GM23338 (cell line): ENCODE results near the gene KIF27. TPM values are rescaled to one million over a fixed set of nuclear protein-coding genes. Genes with fewer than 3 reads are reported as not detected.

ENCODE experiments used
- ATAC-seq: fragments of 200-7000 bp; cut with Tn5 transposase; 3 replicates; pipeline ENCODE4 v1.9.1; 2020
- DNase-seq: peaks from one replicate; pipeline ENCODE4 v3.0.0-alpha.2; 2015; ENCODE audit warnings: low spot score
- H2AFZ ChIP-seq: fragments of 200-600 bp; sonication (generic); 2 replicates; pipeline ENCODE4 v1.8.0; 2016; ENCODE audit warnings: antibody characterized with exemption, mild to moderate bottlenecking, moderate library complexity
- H3F3A ChIP-seq: fragments of 200-600 bp; sonication (generic); replicated peaks from 2 replicates; pipeline ENCODE4 v1.8.0; 2017; ENCODE audit warnings: antibody characterized with exemption, mixed run types, low read depth
- H3K27ac ChIP-seq: fragments of 200-600 bp; sonication (generic); 2 replicates; pipeline ENCODE4 v1.6.1; 2016; ENCODE audit warnings: low read depth
- H3K27me3 ChIP-seq: fragments of 200-600 bp; sonication (generic); 2 replicates; pipeline ENCODE4 v1.8.0; 2016; ENCODE audit warnings: mild to moderate bottlenecking, mixed run types, moderate library complexity; ENCODE audit not compliant: insufficient read depth
- H3K36me3 ChIP-seq: fragments of 200-600 bp; sonication (generic); 2 replicates; pipeline ENCODE4 v1.8.0; 2016; ENCODE audit warnings: mild to moderate bottlenecking; ENCODE audit not compliant: insufficient read depth
- H3K4me1 ChIP-seq: fragments of 200-600 bp; sonication (generic); 2 replicates; pipeline ENCODE4 v1.8.0; 2016; ENCODE audit warnings: mild to moderate bottlenecking, moderate library complexity; ENCODE audit not compliant: insufficient read depth
- H3K4me2 ChIP-seq: fragments of 200-600 bp; sonication (generic); 2 replicates; pipeline ENCODE4 v1.7.1; 2017; ENCODE audit warnings: mixed run types
- H3K4me3 ChIP-seq: fragments of 200-600 bp; sonication (generic); 2 replicates; pipeline ENCODE4 v1.6.1; 2016; ENCODE audit warnings: mixed run types
- H3K79me2 ChIP-seq: fragments of 200-600 bp; sonication (generic); replicated peaks from 2 replicates; pipeline ENCODE4 v1.8.0; 2017; ENCODE audit warnings: mild to moderate bottlenecking; ENCODE audit not compliant: insufficient read depth
- H3K9me2 ChIP-seq: fragments of 200-600 bp; sonication (generic); 2 replicates; pipeline ENCODE4 v1.8.0; 2017; ENCODE audit not compliant: insufficient read depth
- H4K20me1 ChIP-seq: fragments of 200-600 bp; sonication (generic); replicated peaks from 2 replicates; pipeline ENCODE4 v1.8.0; 2017; ENCODE audit warnings: mild to moderate bottlenecking; ENCODE audit not compliant: insufficient read depth
- H3K27ac Mint-ChIP-seq: 2 replicates; pipeline ENCODE4 v1.8.0; 2020; ENCODE audit warnings: inconsistent platforms, mild to moderate bottlenecking, moderate library complexity, mixed read lengths
- H3K27me3 Mint-ChIP-seq: 3 replicates; pipeline ENCODE4 v1.8.0; 2022; ENCODE audit warnings: low read depth, mild to moderate bottlenecking, moderate library complexity, mixed read lengths, inconsistent platforms; ENCODE audit not compliant: insufficient read depth, poor library complexity
- H3K36me3 Mint-ChIP-seq: 3 replicates; pipeline ENCODE4 v1.8.0; 2021; ENCODE audit warnings: low read depth, mild to moderate bottlenecking, inconsistent platforms, moderate library complexity, mixed read lengths
- H3K4me1 Mint-ChIP-seq: 3 replicates; pipeline ENCODE4 v1.8.0; 2020; ENCODE audit warnings: mild to moderate bottlenecking, inconsistent platforms, mixed read lengths
- H3K4me3 Mint-ChIP-seq: 3 replicates; pipeline ENCODE4 v1.8.0; 2021; ENCODE audit warnings: moderate library complexity, mild to moderate bottlenecking, inconsistent platforms, mixed read lengths
- H3K9me3 Mint-ChIP-seq: 3 replicates; pipeline ENCODE4 v1.8.0; 2020; ENCODE audit warnings: moderate library complexity, mild to moderate bottlenecking, inconsistent platforms, mixed read lengths
- CREB1 ChIP-seq: fragments of 250-450 bp; sonication (Bioruptor Pico); IDR thresholded peaks from 2 replicates; pipeline ENCODE4 v1.5.0; 2020; ENCODE audit warnings: low read depth, mild to moderate bottlenecking, moderate library complexity
- CTCF ChIP-seq, 2 experiments: fragments of 200-600 bp in 1 of 2; sonication (generic) in 1 of 2; conservative IDR thresholded peaks; 2 replicates each; pipeline versions ENCODE4 v1.5.1 to v1.6.1; 2016 to 2017; ENCODE audit warnings: antibody characterized with exemption in 2 of 2, low read depth in 2 of 2, mild to moderate bottlenecking in 2 of 2, moderate library complexity in 1 of 2
- ETS1 ChIP-seq: IDR thresholded peaks from 2 replicates; pipeline ENCODE4 v1.6.1; 2016; ENCODE audit warnings: antibody characterized with exemption
- POLR2AphosphoS5 ChIP-seq: IDR thresholded peaks from 2 replicates; pipeline ENCODE4 v1.6.1; 2016; ENCODE audit warnings: antibody characterized with exemption, low read depth
- ZNF114 ChIP-seq: fragments of 250-450 bp; sonication (Bioruptor Pico); IDR thresholded peaks from 2 replicates; pipeline ENCODE4 v1.5.0; 2020; ENCODE audit warnings: mild to moderate bottlenecking, moderate library complexity
- ZNF331 ChIP-seq: fragments of 250-450 bp; sonication (Bioruptor Pico); IDR thresholded peaks from 2 replicates; pipeline ENCODE4 v1.5.0; 2020; ENCODE audit warnings: low read depth, mild to moderate bottlenecking, moderate library complexity
- long read RNA-seq: library from polyadenylated mRNA; unstranded; transcript quantifications from one replicate; pipeline ENCODE4 v2.0.0, GENCODE V29; 2020; ENCODE audit not compliant: unreplicated experiment
- polyA plus RNA-seq: library from polyadenylated mRNA; unstranded; fragments of >200 nt; fragmentation: Nextera tagmentation; extraction: Ambion mirVana; gene quantifications from 2 replicates; pipeline ENCODE4 v1.2.1, GENCODE V29; 2016
- total RNA-seq: library from RNA; depleted of rRNA; stranded (reverse); fragments of >200 nt; shearing (Covaris generic); gene quantifications from 2 replicates; pipeline ENCODE4 v1.2.3, GENCODE V29; 2014; rRNA removed

Gene KIF27
- total RNA-seq (3.3 and 3.9 TPM in 2 replicates), polyA plus RNA-seq (4.7 and 8.2 TPM in 2 replicates)
- long read RNA-seq, partial matches to known transcripts: 1 of 3 reads
- long read RNA-seq, other reads (novel, unspliced or antisense): 2 of 3 reads

- H3K79me2 ChIP-seq: no peaks in the 10 kb centered on the region
- no peaks in the 10 kb centered on the region for H3K4me1 ChIP-seq
- Mint-ChIP-seq H3K27ac (peak within 1 kb of the TSS; percentile 98), H3K36me3 (no peaks in the 10 kb centered on the region), H3K27me3 (peaks cover 6% of the 10 kb centered on the region), H3K9me3 (no peaks in the 10 kb centered on the region), H3K4me1 (peaks cover 11% of the 10 kb centered on the region; the same call in 2 of the 3 replicates), H3K4me3 (peak within 1 kb of the TSS; percentile 78)
- no peaks in the 10 kb centered on the region for H3F3A ChIP-seq
- TF ChIP-seq ETS1: no peak
- peak; percentile 87 for TF ChIP-seq POLR2AphosphoS5
- TF ChIP-seq CTCF (conservative IDR thresholded peaks at IDR 0.05; ENCODE audit: low read depth in 2 of 2): peak in 1 of 2 experiments; percentile 42
- peak; percentile 70 for TF ChIP-seq CREB1 (CRISPR knock-in tag)
- peak; percentile 42; the same call in 1 of the 2 replicates for TF ChIP-seq ZNF331
- peak within 1 kb of the TSS; percentile 71 for H3K4me2 ChIP-seq
- DNase-seq (peak; percentile 98), ATAC-seq (peak; percentile 93)
- no peaks in the 10 kb centered on the region for H4K20me1 ChIP-seq
- peak within 1 kb of the TSS; percentile 54 for H3K4me3 ChIP-seq
- H3K36me3 ChIP-seq: no peaks in the 10 kb centered on the region
- no peaks in the 10 kb centered on the region for H3K27me3 ChIP-seq
- H3K9me2 ChIP-seq: no peaks in the 10 kb centered on the region
- H3K27ac ChIP-seq: peak within 1 kb of the TSS; percentile 94
- peak within 1 kb of the TSS; percentile 80 for H2AFZ ChIP-seq
These were observed at the start of gene KIF27 for GRCh38 chr9:83920927-83921707. KIF27 (minus strand) TSS chr9:83921432; CDS start chr9:83915591, 5,841 bp downstream.

GRCh38 chr9:83969602-83970001 lies 48.4 kb upstream of the KIF27 start:
- ATAC-seq (no peak), DNase-seq (no peak)
- Histone ChIP-seq H3K27ac (no peak overlapping the region), H2AFZ (no peak overlapping the region), H3K4me3 (no peak overlapping the region), H4K20me1 (peaks cover 60% of the 10 kb centered on the region), H3K36me3 (peaks cover 71% of the 10 kb centered on the region), H3K79me2 (peaks cover 43% of the 10 kb centered on the region), H3K4me2 (no peak overlapping the region), H3K9me2 (no peaks in the 10 kb centered on the region), H3F3A (peaks cover 63% of the 10 kb centered on the region), H3K4me1 (no peaks in the 10 kb centered on the region), H3K27me3 (no peaks in the 10 kb centered on the region)
- no peak for TF ChIP-seq ZNF114 (CRISPR knock-in tag)
- Mint-ChIP-seq H3K4me3 (no peak overlapping the region), H3K27me3 (peaks cover 19% of the 10 kb centered on the region), H3K27ac (no peak overlapping the region), H3K4me1 (peaks cover 4% of the 10 kb centered on the region), H3K36me3 (peaks cover 83% of the 10 kb centered on the region), H3K9me3 (no peaks in the 10 kb centered on the region; the same call in 2 of the 3 replicates)
